GM23338 (cell line): Measurements from ENCODE around the gene RTN4RL1. TPM values are rescaled to one million over a fixed set of nuclear protein-coding genes. Genes with fewer than 3 reads are reported as not detected.

Experiments used
- ATAC-seq: fragments of 200-7000 bp; cut with Tn5 transposase; 3 replicates; pipeline ENCODE4 v1.9.1; 2020
- DNase-seq: peaks from one replicate; pipeline ENCODE4 v3.0.0-alpha.2; 2015; ENCODE audit warnings: low spot score
- H2AFZ ChIP-seq: fragments of 200-600 bp; sonication (generic); 2 replicates; pipeline ENCODE4 v1.8.0; 2016; ENCODE audit warnings: antibody characterized with exemption, mild to moderate bottlenecking, moderate library complexity
- H3F3A ChIP-seq: fragments of 200-600 bp; sonication (generic); replicated peaks from 2 replicates; pipeline ENCODE4 v1.8.0; 2017; ENCODE audit warnings: antibody characterized with exemption, mixed run types, low read depth
- H3K27ac ChIP-seq: fragments of 200-600 bp; sonication (generic); 2 replicates; pipeline ENCODE4 v1.6.1; 2016; ENCODE audit warnings: low read depth
- H3K27me3 ChIP-seq: fragments of 200-600 bp; sonication (generic); 2 replicates; pipeline ENCODE4 v1.8.0; 2016; ENCODE audit warnings: mild to moderate bottlenecking, mixed run types, moderate library complexity; ENCODE audit not compliant: insufficient read depth
- H3K36me3 ChIP-seq: fragments of 200-600 bp; sonication (generic); 2 replicates; pipeline ENCODE4 v1.8.0; 2016; ENCODE audit warnings: mild to moderate bottlenecking; ENCODE audit not compliant: insufficient read depth
- H3K4me1 ChIP-seq: fragments of 200-600 bp; sonication (generic); 2 replicates; pipeline ENCODE4 v1.8.0; 2016; ENCODE audit warnings: mild to moderate bottlenecking, moderate library complexity; ENCODE audit not compliant: insufficient read depth
- H3K4me2 ChIP-seq: fragments of 200-600 bp; sonication (generic); 2 replicates; pipeline ENCODE4 v1.7.1; 2017; ENCODE audit warnings: mixed run types
- H3K4me3 ChIP-seq: fragments of 200-600 bp; sonication (generic); 2 replicates; pipeline ENCODE4 v1.6.1; 2016; ENCODE audit warnings: mixed run types
- H3K79me2 ChIP-seq: fragments of 200-600 bp; sonication (generic); replicated peaks from 2 replicates; pipeline ENCODE4 v1.8.0; 2017; ENCODE audit warnings: mild to moderate bottlenecking; ENCODE audit not compliant: insufficient read depth
- H3K9me2 ChIP-seq: fragments of 200-600 bp; sonication (generic); 2 replicates; pipeline ENCODE4 v1.8.0; 2017; ENCODE audit not compliant: insufficient read depth
- H4K20me1 ChIP-seq: fragments of 200-600 bp; sonication (generic); replicated peaks from 2 replicates; pipeline ENCODE4 v1.8.0; 2017; ENCODE audit warnings: mild to moderate bottlenecking; ENCODE audit not compliant: insufficient read depth
- H3K27ac Mint-ChIP-seq: 2 replicates; pipeline ENCODE4 v1.8.0; 2020; ENCODE audit warnings: inconsistent platforms, mild to moderate bottlenecking, moderate library complexity, mixed read lengths
- H3K27me3 Mint-ChIP-seq: 3 replicates; pipeline ENCODE4 v1.8.0; 2022; ENCODE audit warnings: low read depth, mild to moderate bottlenecking, moderate library complexity, mixed read lengths, inconsistent platforms; ENCODE audit not compliant: insufficient read depth, poor library complexity
- H3K36me3 Mint-ChIP-seq: 3 replicates; pipeline ENCODE4 v1.8.0; 2021; ENCODE audit warnings: low read depth, mild to moderate bottlenecking, inconsistent platforms, moderate library complexity, mixed read lengths
- H3K4me1 Mint-ChIP-seq: 3 replicates; pipeline ENCODE4 v1.8.0; 2020; ENCODE audit warnings: mild to moderate bottlenecking, inconsistent platforms, mixed read lengths
- H3K4me3 Mint-ChIP-seq: 3 replicates; pipeline ENCODE4 v1.8.0; 2021; ENCODE audit warnings: moderate library complexity, mild to moderate bottlenecking, inconsistent platforms, mixed read lengths
- H3K9me3 Mint-ChIP-seq: 3 replicates; pipeline ENCODE4 v1.8.0; 2020; ENCODE audit warnings: moderate library complexity, mild to moderate bottlenecking, inconsistent platforms, mixed read lengths
- CREB1 ChIP-seq: fragments of 250-450 bp; sonication (Bioruptor Pico); IDR thresholded peaks from 2 replicates; pipeline ENCODE4 v1.5.0; 2020; ENCODE audit warnings: low read depth, mild to moderate bottlenecking, moderate library complexity
- CTCF ChIP-seq, 2 experiments: fragments of 200-600 bp in 1 of 2; sonication (generic) in 1 of 2; conservative IDR thresholded peaks; 2 replicates each; pipeline versions ENCODE4 v1.5.1 to v1.6.1; 2016 to 2017; ENCODE audit warnings: antibody characterized with exemption in 2 of 2, low read depth in 2 of 2, mild to moderate bottlenecking in 2 of 2, moderate library complexity in 1 of 2
- EZH2 ChIP-seq: fragments of 200-600 bp; sonication (generic); IDR thresholded peaks from one replicate; pipeline ENCODE4 v1.8.0; 2017; ENCODE audit warnings: antibody characterized with exemption, mild to moderate bottlenecking, low read depth; ENCODE audit not compliant: unreplicated experiment
- EZH2phosphoT487 ChIP-seq: fragments of 200-600 bp; sonication (generic); IDR thresholded peaks from one replicate; pipeline ENCODE4 v1.8.1; 2018; ENCODE audit warnings: antibody characterized with exemption; ENCODE audit not compliant: unreplicated experiment
- JUNB ChIP-seq: IDR thresholded peaks from one replicate; pipeline ENCODE4 v1.6.1; 2016; ENCODE audit warnings: antibody characterized with exemption; ENCODE audit not compliant: unreplicated experiment
- NANOG ChIP-seq: IDR thresholded peaks from 2 replicates; pipeline ENCODE4 v1.6.1; 2016; ENCODE audit warnings: antibody characterized with exemption, borderline replicate concordance
- POLR2AphosphoS5 ChIP-seq: IDR thresholded peaks from 2 replicates; pipeline ENCODE4 v1.6.1; 2016; ENCODE audit warnings: antibody characterized with exemption, low read depth
- STAT1 ChIP-seq: IDR thresholded peaks from one replicate; pipeline ENCODE4 v1.6.1; 2016; ENCODE audit warnings: antibody characterized with exemption; ENCODE audit not compliant: unreplicated experiment
- ZNF114 ChIP-seq: fragments of 250-450 bp; sonication (Bioruptor Pico); IDR thresholded peaks from 2 replicates; pipeline ENCODE4 v1.5.0; 2020; ENCODE audit warnings: mild to moderate bottlenecking, moderate library complexity
- ZNF331 ChIP-seq: fragments of 250-450 bp; sonication (Bioruptor Pico); IDR thresholded peaks from 2 replicates; pipeline ENCODE4 v1.5.0; 2020; ENCODE audit warnings: low read depth, mild to moderate bottlenecking, moderate library complexity
- polyA plus RNA-seq: library from polyadenylated mRNA; unstranded; fragments of >200 nt; fragmentation: Nextera tagmentation; extraction: Ambion mirVana; gene quantifications from 2 replicates; pipeline ENCODE4 v1.2.1, GENCODE V29; 2016
- total RNA-seq: library from RNA; depleted of rRNA; stranded (reverse); fragments of >200 nt; shearing (Covaris generic); gene quantifications from 2 replicates; pipeline ENCODE4 v1.2.3, GENCODE V29; 2014
- TF ChIP-seq, protein P1 (sequence below): IDR thresholded peaks from one replicate; pipeline ENCODE4 v1.6.1; 2018; ENCODE audit warnings: antibody characterized with exemption; ENCODE audit not compliant: unreplicated experiment
- TF ChIP-seq, protein P2 (sequence below): IDR thresholded peaks from 2 replicates; pipeline ENCODE4 v1.6.1; 2016; ENCODE audit warnings: antibody characterized with exemption
- TF ChIP-seq, protein P3 (sequence below): fragments of 250-450 bp; sonication (Bioruptor Pico); IDR thresholded peaks from 2 replicates; pipeline ENCODE4 v1.5.0; 2020; ENCODE audit warnings: mild to moderate bottlenecking, moderate library complexity

Gene RTN4RL1
- total and polyA plus RNA-seq, 2 experiments from 2014 or later, result 0.17 TPM; not detected in 1

- H3K27me3 Mint-ChIP-seq, result peaks cover 80% of the 10 kb centered on the region
- Histone ChIP-seq H3K4me3 (peak overlapping the region; percentile 48), H3K79me2 (no peaks in the 10 kb centered on the region), H3K4me2 (peak overlapping the region; percentile 78), H3K36me3 (no peaks in the 10 kb centered on the region), H2AFZ (0 out of 2 replicates have a peak overlapping the region, but pooled peaks have one; percentile 14), H3F3A (peaks cover 9% of the 10 kb centered on the region; the same call in 1 of the 2 replicates), H3K27me3 (peaks cover 94% of the 10 kb centered on the region), H3K27ac (no peak overlapping the region), H3K9me2 (no peaks in the 10 kb centered on the region), H4K20me1 (peaks cover 12% of the 10 kb centered on the region), H3K4me1 (peaks cover 11% of the 10 kb centered on the region)
- H3K9me3 Mint-ChIP-seq, result no peaks in the 10 kb centered on the region
- DNase-seq (peak; percentile 87), ATAC-seq (peak; percentile 93)
- H3K4me1 Mint-ChIP-seq, result peaks cover 10% of the 10 kb centered on the region; the same call in 2 of the 3 replicates
- H3K27ac Mint-ChIP-seq, result no peak overlapping the region
- TF ChIP-seq, protein P1, sequence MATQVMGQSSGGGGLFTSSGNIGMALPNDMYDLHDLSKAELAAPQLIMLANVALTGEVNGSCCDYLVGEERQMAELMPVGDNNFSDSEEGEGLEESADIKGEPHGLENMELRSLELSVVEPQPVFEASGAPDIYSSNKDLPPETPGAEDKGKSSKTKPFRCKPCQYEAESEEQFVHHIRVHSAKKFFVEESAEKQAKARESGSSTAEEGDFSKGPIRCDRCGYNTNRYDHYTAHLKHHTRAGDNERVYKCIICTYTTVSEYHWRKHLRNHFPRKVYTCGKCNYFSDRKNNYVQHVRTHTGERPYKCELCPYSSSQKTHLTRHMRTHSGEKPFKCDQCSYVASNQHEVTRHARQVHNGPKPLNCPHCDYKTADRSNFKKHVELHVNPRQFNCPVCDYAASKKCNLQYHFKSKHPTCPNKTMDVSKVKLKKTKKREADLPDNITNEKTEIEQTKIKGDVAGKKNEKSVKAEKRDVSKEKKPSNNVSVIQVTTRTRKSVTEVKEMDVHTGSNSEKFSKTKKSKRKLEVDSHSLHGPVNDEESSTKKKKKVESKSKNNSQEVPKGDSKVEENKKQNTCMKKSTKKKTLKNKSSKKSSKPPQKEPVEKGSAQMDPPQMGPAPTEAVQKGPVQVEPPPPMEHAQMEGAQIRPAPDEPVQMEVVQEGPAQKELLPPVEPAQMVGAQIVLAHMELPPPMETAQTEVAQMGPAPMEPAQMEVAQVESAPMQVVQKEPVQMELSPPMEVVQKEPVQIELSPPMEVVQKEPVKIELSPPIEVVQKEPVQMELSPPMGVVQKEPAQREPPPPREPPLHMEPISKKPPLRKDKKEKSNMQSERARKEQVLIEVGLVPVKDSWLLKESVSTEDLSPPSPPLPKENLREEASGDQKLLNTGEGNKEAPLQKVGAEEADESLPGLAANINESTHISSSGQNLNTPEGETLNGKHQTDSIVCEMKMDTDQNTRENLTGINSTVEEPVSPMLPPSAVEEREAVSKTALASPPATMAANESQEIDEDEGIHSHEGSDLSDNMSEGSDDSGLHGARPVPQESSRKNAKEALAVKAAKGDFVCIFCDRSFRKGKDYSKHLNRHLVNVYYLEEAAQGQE, result no peak
- no peak for TF ChIP-seq ZNF331 (CRISPR knock-in tag)
- TF ChIP-seq POLR2AphosphoS5, result peak; percentile 65
- no peak for TF ChIP-seq STAT1
- peak; percentile 71 to 88 for TF ChIP-seq CTCF (conservative IDR thresholded peaks at IDR 0.05; ENCODE audit: low read depth in 2 of 2)
- TF ChIP-seq JUNB, result no peak
- TF ChIP-seq EZH2phosphoT487, result no peak
- TF ChIP-seq CREB1, result no peak
- TF ChIP-seq ZNF114, result no peak
- TF ChIP-seq, protein P2, sequence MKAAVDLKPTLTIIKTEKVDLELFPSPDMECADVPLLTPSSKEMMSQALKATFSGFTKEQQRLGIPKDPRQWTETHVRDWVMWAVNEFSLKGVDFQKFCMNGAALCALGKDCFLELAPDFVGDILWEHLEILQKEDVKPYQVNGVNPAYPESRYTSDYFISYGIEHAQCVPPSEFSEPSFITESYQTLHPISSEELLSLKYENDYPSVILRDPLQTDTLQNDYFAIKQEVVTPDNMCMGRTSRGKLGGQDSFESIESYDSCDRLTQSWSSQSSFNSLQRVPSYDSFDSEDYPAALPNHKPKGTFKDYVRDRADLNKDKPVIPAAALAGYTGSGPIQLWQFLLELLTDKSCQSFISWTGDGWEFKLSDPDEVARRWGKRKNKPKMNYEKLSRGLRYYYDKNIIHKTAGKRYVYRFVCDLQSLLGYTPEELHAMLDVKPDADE, result peak; percentile 50
- TF ChIP-seq, protein P3, sequence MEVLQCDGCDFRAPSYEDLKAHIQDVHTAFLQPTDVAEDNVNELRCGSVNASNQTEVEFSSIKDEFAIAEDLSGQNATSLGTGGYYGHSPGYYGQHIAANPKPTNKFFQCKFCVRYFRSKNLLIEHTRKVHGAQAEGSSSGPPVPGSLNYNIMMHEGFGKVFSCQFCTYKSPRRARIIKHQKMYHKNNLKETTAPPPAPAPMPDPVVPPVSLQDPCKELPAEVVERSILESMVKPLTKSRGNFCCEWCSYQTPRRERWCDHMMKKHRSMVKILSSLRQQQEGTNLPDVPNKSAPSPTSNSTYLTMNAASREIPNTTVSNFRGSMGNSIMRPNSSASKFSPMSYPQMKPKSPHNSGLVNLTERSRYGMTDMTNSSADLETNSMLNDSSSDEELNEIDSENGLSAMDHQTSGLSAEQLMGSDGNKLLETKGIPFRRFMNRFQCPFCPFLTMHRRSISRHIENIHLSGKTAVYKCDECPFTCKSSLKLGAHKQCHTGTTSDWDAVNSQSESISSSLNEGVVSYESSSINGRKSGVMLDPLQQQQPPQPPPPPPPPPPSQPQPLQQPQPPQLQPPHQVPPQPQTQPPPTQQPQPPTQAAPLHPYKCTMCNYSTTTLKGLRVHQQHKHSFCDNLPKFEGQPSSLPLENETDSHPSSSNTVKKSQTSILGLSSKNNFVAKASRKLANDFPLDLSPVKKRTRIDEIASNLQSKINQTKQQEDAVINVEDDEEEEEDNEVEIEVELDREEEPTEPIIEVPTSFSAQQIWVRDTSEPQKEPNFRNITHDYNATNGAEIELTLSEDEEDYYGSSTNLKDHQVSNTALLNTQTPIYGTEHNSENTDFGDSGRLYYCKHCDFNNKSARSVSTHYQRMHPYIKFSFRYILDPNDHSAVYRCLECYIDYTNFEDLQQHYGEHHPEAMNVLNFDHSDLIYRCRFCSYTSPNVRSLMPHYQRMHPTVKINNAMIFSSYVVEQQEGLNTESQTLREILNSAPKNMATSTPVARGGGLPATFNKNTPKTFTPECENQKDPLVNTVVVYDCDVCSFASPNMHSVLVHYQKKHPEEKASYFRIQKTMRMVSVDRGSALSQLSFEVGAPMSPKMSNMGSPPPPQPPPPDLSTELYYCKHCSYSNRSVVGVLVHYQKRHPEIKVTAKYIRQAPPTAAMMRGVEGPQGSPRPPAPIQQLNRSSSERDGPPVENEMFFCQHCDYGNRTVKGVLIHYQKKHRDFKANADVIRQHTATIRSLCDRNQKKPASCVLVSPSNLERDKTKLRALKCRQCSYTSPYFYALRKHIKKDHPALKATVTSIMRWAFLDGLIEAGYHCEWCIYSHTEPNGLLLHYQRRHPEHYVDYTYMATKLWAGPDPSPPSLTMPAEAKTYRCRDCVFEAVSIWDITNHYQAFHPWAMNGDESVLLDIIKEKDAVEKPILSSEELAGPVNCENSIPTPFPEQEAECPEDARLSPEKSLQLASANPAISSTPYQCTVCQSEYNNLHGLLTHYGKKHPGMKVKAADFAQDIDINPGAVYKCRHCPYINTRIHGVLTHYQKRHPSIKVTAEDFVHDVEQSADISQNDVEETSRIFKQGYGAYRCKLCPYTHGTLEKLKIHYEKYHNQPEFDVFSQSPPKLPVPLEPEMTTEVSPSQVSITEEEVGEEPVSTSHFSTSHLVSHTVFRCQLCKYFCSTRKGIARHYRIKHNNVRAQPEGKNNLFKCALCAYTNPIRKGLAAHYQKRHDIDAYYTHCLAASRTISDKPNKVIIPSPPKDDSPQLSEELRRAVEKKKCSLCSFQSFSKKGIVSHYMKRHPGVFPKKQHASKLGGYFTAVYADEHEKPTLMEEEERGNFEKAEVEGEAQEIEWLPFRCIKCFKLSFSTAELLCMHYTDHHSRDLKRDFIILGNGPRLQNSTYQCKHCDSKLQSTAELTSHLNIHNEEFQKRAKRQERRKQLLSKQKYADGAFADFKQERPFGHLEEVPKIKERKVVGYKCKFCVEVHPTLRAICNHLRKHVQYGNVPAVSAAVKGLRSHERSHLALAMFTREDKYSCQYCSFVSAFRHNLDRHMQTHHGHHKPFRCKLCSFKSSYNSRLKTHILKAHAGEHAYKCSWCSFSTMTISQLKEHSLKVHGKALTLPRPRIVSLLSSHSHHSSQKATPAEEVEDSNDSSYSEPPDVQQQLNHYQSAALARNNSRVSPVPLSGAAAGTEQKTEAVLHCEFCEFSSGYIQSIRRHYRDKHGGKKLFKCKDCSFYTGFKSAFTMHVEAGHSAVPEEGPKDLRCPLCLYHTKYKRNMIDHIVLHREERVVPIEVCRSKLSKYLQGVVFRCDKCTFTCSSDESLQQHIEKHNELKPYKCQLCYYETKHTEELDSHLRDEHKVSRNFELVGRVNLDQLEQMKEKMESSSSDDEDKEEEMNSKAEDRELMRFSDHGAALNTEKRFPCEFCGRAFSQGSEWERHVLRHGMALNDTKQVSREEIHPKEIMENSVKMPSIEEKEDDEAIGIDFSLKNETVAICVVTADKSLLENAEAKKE (CRISPR knock-in tag), result no peak
- TF ChIP-seq EZH2, result peak; percentile 26
- no peak for TF ChIP-seq NANOG
- peak overlapping the region; percentile 69; the same call in 2 of the 3 replicates for H3K4me3 Mint-ChIP-seq
- H3K36me3 Mint-ChIP-seq, result no peaks in the 10 kb centered on the region
These were observed 116.3 kb downstream of the RTN4RL1 start for GRCh38 chr17:1908699-1909309.
